CD14-positive monocyte (primary cell): Measurements from ENCODE around the gene TGIF2. TPM values are rescaled to one million over a fixed set of nuclear protein-coding genes. Genes with fewer than 3 reads are reported as not detected.

Experiments
- DNase-seq, 3 donors: peaks; one replicate each; pipeline ENCODE4 v3.0.0-alpha.2; 2011 to 2022
- H2AFZ ChIP-seq: 2 replicates; pipeline ENCODE4 v1.6.0; 2012; ENCODE audit warnings: mild to moderate bottlenecking, low read depth, low read length, inconsistent platforms; ENCODE audit not compliant: insufficient read depth, poor library complexity, severe bottlenecking
- H3K27ac ChIP-seq, 2 donors: 1 replicate in 1 of 2; 2 replicates in 1 of 2; pipeline ENCODE4 v1.5.1; 2012 to 2013; ENCODE audit warnings: low read length in 2 of 2, control low read depth in 1 of 2, inconsistent platforms in 1 of 2, low read depth in 1 of 2, mild to moderate bottlenecking in 1 of 2
- H3K27me3 ChIP-seq, 2 donors: one replicate each; pipeline versions ENCODE4 v1.6.0 to v1.6.1; 2011 to 2013; ENCODE audit warnings: low read length in 2 of 2; ENCODE audit not compliant: control insufficient read depth in 2 of 2, insufficient read depth in 2 of 2
- H3K36me3 ChIP-seq, 2 donors: replicated peaks in 1 of 2; 1 replicate in 1 of 2; 2 replicates in 1 of 2; pipeline versions ENCODE4 v1.5.1 to v1.6.1; 2012 to 2013; ENCODE audit warnings: low read length in 2 of 2, control low read depth in 1 of 2, inconsistent platforms in 1 of 2, mild to moderate bottlenecking in 1 of 2; ENCODE audit not compliant: insufficient read depth in 2 of 2, control insufficient read depth in 1 of 2
- H3K4me1 ChIP-seq, 2 donors: 1 replicate in 1 of 2; 2 replicates in 1 of 2; pipeline versions ENCODE4 v1.5.1 to v1.6.1; 2012 to 2013; ENCODE audit warnings: low read length in 2 of 2, control low read depth in 1 of 2, inconsistent platforms in 1 of 2, mild to moderate bottlenecking in 1 of 2, moderate library complexity in 1 of 2; ENCODE audit not compliant: insufficient read depth in 2 of 2, control insufficient read depth in 1 of 2
- H3K4me2 ChIP-seq: replicated peaks from 2 replicates; pipeline ENCODE3; 2012; ENCODE audit warnings: low read length, moderate library complexity, mild to moderate bottlenecking; ENCODE audit not compliant: poor library complexity, severe bottlenecking; ENCODE audit errors: extremely low read depth
- H3K4me3 ChIP-seq, 3 experiments: fragments of 200-600 bp in 1 of 3; sonication (generic) in 1 of 3; replicated peaks in 1 of 3; 1 replicate in 2 of 3; 2 replicates in 1 of 3; pipeline ENCODE4 v1.5.1; 2011 to 2013; ENCODE audit warnings: low read length in 3 of 3, mild to moderate bottlenecking in 3 of 3, control low read depth in 2 of 3, low read depth in 2 of 3, inconsistent platforms in 1 of 3, moderate library complexity in 1 of 3
- H3K79me2 ChIP-seq: 2 replicates; pipeline ENCODE4 v1.6.0; 2012; ENCODE audit warnings: mild to moderate bottlenecking, control low read depth, inconsistent platforms, low read length, moderate library complexity; ENCODE audit not compliant: insufficient read depth
- H3K9ac ChIP-seq: 2 replicates; pipeline ENCODE4 v1.6.0; 2017; ENCODE audit warnings: low read length, mild to moderate bottlenecking; ENCODE audit not compliant: insufficient read depth, poor library complexity, severe bottlenecking
- H3K9me3 ChIP-seq, 2 donors: replicated peaks in 1 of 2; 1 replicate in 1 of 2; 2 replicates in 1 of 2; pipeline versions ENCODE4 v1.5.1 to v1.6.1; 2012 to 2013; ENCODE audit warnings: low read length in 2 of 2, control low read depth in 1 of 2; ENCODE audit not compliant: control insufficient read depth in 1 of 2, insufficient read depth in 1 of 2
- H4K20me1 ChIP-seq: 2 replicates; pipeline ENCODE4 v1.6.0; 2012; ENCODE audit warnings: mild to moderate bottlenecking, low read length, control low read depth, moderate library complexity; ENCODE audit not compliant: insufficient read depth
- H3K27ac Mint-ChIP-seq, 7 donors: one replicate each; pipeline ENCODE4 v1.8.0; 2020; ENCODE audit warnings: mild to moderate bottlenecking in 7 of 7, mixed read lengths in 7 of 7, moderate library complexity in 6 of 7, inconsistent platforms in 2 of 7
- H3K27me3 Mint-ChIP-seq, 3 donors: one replicate each; pipeline ENCODE4 v1.8.0; 2021 to 2022; ENCODE audit warnings: low read depth in 3 of 3, mild to moderate bottlenecking in 3 of 3, mixed read lengths in 3 of 3, moderate library complexity in 3 of 3, inconsistent platforms in 1 of 3
- H3K36me3 Mint-ChIP-seq, 2 donors: one replicate each; pipeline ENCODE4 v1.8.0; 2020; ENCODE audit warnings: mixed read lengths in 2 of 2, inconsistent platforms in 1 of 2, mild to moderate bottlenecking in 1 of 2
- H3K4me1 Mint-ChIP-seq: one replicate; pipeline ENCODE4 v1.8.0; 2020; ENCODE audit warnings: mild to moderate bottlenecking, mixed read lengths
- H3K4me3 Mint-ChIP-seq, 2 donors: one replicate each; pipeline ENCODE4 v1.8.0; 2020; ENCODE audit warnings: mild to moderate bottlenecking in 2 of 2, mixed read lengths in 2 of 2, moderate library complexity in 1 of 2
- H3K9me3 Mint-ChIP-seq, 7 donors: one replicate each; pipeline ENCODE4 v1.8.0; 2020 to 2022; ENCODE audit warnings: mixed read lengths in 7 of 7, mild to moderate bottlenecking in 6 of 7, moderate library complexity in 6 of 7, inconsistent platforms in 2 of 7
- CTCF ChIP-seq: fragments of 200-600 bp; IDR thresholded peaks from one replicate; pipeline ENCODE4 v1.8.0; 2022; ENCODE audit warnings: antibody characterized with exemption, mild to moderate bottlenecking
- WGBS: methylation state at CpG from one replicate; pipeline ENCODE4 v1.1.5; 2013; ENCODE audit warnings: missing lambda C conversion rate; ENCODE audit not compliant: insufficient coverage; 5-methylcytosine and 5-hydroxymethylcytosine counted together
- intact Hi-C, 2 donors: fragments of 100-400 bp; cut with micrococcal nuclease; formaldehyde crosslinking; loops; one replicate each; pipeline versions ENCODE4 v1.15.0 to v1.15.1; 2023
- polyA plus RNA-seq, 3 donors: library from polyadenylated mRNA; depleted of rRNA in 1 of 3; unstranded in 2 of 3; stranded (reverse) in 1 of 3; fragments of 300-500 nt in 2 of 3; fragments of >200 nt in 1 of 3; fragmentation: Illumina TruSeq in 2 of 3; gene quantifications; 1 replicate in 2 of 3; 2 replicates in 1 of 3; pipeline ENCODE4 v1.2.3, GENCODE V29; 2012 to 2021

The TGIF2 gene
- polyA plus RNA-seq, 3 donors: 11.0 to 15.9 (median 12.2) TPM

GRCh38 chr20:36605399-36606157, 32.2 kb downstream of the TGIF2 start, which contains the start of gene RAB5IF:
Gene RAB5IF (plus strand): TSS chr20:36605779. CDS start chr20:36605952, 173 bp downstream.
- H3K9ac ChIP-seq: peak within 1 kb of the TSS; percentile 93
- H2AFZ ChIP-seq: peak within 1 kb of the TSS; percentile 74
- H3K27me3 ChIP-seq: no peaks in the 10 kb centered on the region
- peaks cover 31 to 34% of the 10 kb centered on the region in 2 donors for H3K36me3 Mint-ChIP-seq
- peaks cover 49% of the 10 kb centered on the region for H4K20me1 ChIP-seq
- H3K27me3 Mint-ChIP-seq: peaks cover 0 to 4% (median 3%) of the 10 kb centered on the region in 3 donors
- H3K4me1 Mint-ChIP-seq: peaks cover 35% of the 10 kb centered on the region
- peak within 1 kb of the TSS; percentile 96 to 97 for H3K27ac ChIP-seq
- peak within 1 kb of the TSS; percentile 81 to 100 (median 84) for H3K4me3 ChIP-seq
- peak; percentile 98 to 100 (median 99) for DNase-seq
- H3K4me3 Mint-ChIP-seq: peak within 1 kb of the TSS; percentile 98 to 99
- H3K9me3 ChIP-seq: no peaks in the 10 kb centered on the region
- intact Hi-C loops: loop anchor here (1.0 to 5.0 kb wide), 6 partner anchors 17 to 145 kb away; partner anchors contain the start of gene TGIF2 (in 1 of the 2)
- H3K4me2 ChIP-seq: peak within 1 kb of the TSS; percentile 96
- under 1% methylated on average over 84 of the region's 90 CpGs for WGBS
- H3K9me3 Mint-ChIP-seq: peaks cover 0 to 1% (median 0%) of the 10 kb centered on the region in 7 donors
- H3K27ac Mint-ChIP-seq: peak within 1 kb of the TSS; percentile 96 to 99 (median 98)
- TF ChIP-seq CTCF: peak; percentile 86
- peaks cover 40 to 46% of the 10 kb centered on the region in 2 donors for H3K4me1 ChIP-seq
- H3K36me3 ChIP-seq: peaks cover 29 to 33% of the 10 kb centered on the region in 2 donors
- peaks cover 50% of the 10 kb centered on the region for H3K79me2 ChIP-seq

- peak overlapping the region; percentile 93 for H3K9ac ChIP-seq
- intact Hi-C loops: loop anchor here (5.0 kb wide), 1 partner anchor 49 kb away; no protein-coding TSS in a partner anchor
- WGBS: 0% methylated on average over 26 of the region's 31 CpGs
- Mint-ChIP-seq H3K4me1 (peaks cover 30% of the 10 kb centered on the region), H3K27ac (peak overlapping the region; percentile 96 to 99 (median 98)), H3K36me3 (peaks cover 37 to 42% of the 10 kb centered on the region in 2 donors), H3K27me3 (peaks cover 0 to 4% (median 3%) of the 10 kb centered on the region in 3 donors), H3K4me3 (peak overlapping the region; percentile 98 to 99), H3K9me3 (peaks cover 0 to 1% (median 0%) of the 10 kb centered on the region in 7 donors)
- H3K4me3 ChIP-seq: peak overlapping the region; percentile 81 to 100 (median 84)
- peak overlapping the region; percentile 96 for H3K4me2 ChIP-seq
- no peaks in the 10 kb centered on the region for H3K9me3 ChIP-seq
- H2AFZ ChIP-seq: peak overlapping the region; percentile 61
- no peak for TF ChIP-seq CTCF
- peaks cover 57% of the 10 kb centered on the region for H4K20me1 ChIP-seq
- peak; percentile 59 to 78 (median 71) for DNase-seq
- peaks cover 32 to 38% of the 10 kb centered on the region in 2 donors for H3K4me1 ChIP-seq
- H3K27ac ChIP-seq: peak overlapping the region; percentile 84 to 96
- peaks cover 38 to 41% of the 10 kb centered on the region in 2 donors for H3K36me3 ChIP-seq
- peaks cover 58% of the 10 kb centered on the region for H3K79me2 ChIP-seq
- no peaks in the 10 kb centered on the region for H3K27me3 ChIP-seq
These were observed 33.0 kb downstream of the TGIF2 start for GRCh38 chr20:36606158-36607066.
